ENCODE results near the gene ZCCHC13.
"Not testable (repeated sequence)": the region's sequence is repeated elsewhere in the genome, so short reads cannot be mapped to it uniquely, and the experiment has no call there.

Gene ZCCHC13

GRCh38 chrX:74324131-74324530 lies 20.2 kb downstream of the ZCCHC13 start:
- Histone ChIP-seq H3K9me3 (ENCODE audit: control insufficient read depth, insufficient read depth, low read length) (no peaks in the 10 kb centered on the region), H3K27me3 (ENCODE audit: control insufficient read depth, insufficient read depth, low read length) (peaks cover 4% of the 10 kb centered on the region), H3K36me3 (ENCODE audit: control insufficient read depth, insufficient read depth, low read length) (no peaks in the 10 kb centered on the region), H3K4me3 (ENCODE audit: low read depth, low read length) (no peak overlapping the region), H3K9ac (ENCODE audit: low read depth, low read length) (no peak overlapping the region), H3K4me1 (ENCODE audit: control insufficient read depth, insufficient read depth, low read length) (peaks cover 12% of the 10 kb centered on the region)

- H3K4me1 ChIP-seq (ENCODE audit: control insufficient read depth, insufficient read depth, low read length) = peaks cover 12% of the 10 kb centered on the region
- H3K27me3 ChIP-seq (ENCODE audit: control insufficient read depth, insufficient read depth, low read length) = peaks cover 4% of the 10 kb centered on the region
- no peaks in the 10 kb centered on the region for H3K36me3 ChIP-seq (ENCODE audit: control insufficient read depth, insufficient read depth, low read length)
- no peak overlapping the region for H3K4me3 ChIP-seq (ENCODE audit: low read depth, low read length)
- no peaks in the 10 kb centered on the region for H3K9me3 ChIP-seq (ENCODE audit: control insufficient read depth, insufficient read depth, low read length)
- H3K9ac ChIP-seq (ENCODE audit: low read depth, low read length) = no peak overlapping the region
Measured at GRCh38 chrX:74325130-74326059, 21.4 kb downstream of the ZCCHC13 start.

DNA sequence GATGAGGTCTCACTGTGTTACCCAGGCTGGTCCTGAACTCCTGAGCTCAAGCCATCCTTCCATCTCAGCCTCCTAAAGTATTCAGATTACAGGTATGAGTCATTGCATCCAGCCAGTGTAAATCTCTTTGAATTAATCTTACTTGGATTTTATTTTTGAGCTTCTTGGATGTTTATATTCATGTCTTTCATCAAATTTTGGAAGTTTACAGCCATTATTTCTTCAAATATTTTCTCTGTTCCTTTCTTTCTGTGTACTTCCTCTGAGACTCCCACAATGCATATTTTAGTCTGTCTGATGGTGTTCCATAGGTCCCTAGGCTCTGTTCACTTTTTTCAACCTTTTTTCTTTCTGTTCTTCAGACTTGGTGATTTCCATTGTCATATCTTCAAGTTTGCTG lies 34.9 kb downstream of the ZCCHC13 start:
- no peaks in the 10 kb centered on the region for H3K9me3 ChIP-seq (ENCODE audit: control insufficient read depth, insufficient read depth, low read length)
- no peaks in the 10 kb centered on the region for H3K4me1 ChIP-seq (ENCODE audit: control insufficient read depth, insufficient read depth, low read length)
- H3K36me3 ChIP-seq (ENCODE audit: control insufficient read depth, insufficient read depth, low read length) = no peaks in the 10 kb centered on the region
- H3K27me3 ChIP-seq (ENCODE audit: control insufficient read depth, insufficient read depth, low read length) = no peaks in the 10 kb centered on the region
- H3K9ac ChIP-seq (ENCODE audit: low read depth, low read length) = no peak overlapping the region
- H3K4me3 ChIP-seq (ENCODE audit: low read depth, low read length) = no peak overlapping the region

DNA sequence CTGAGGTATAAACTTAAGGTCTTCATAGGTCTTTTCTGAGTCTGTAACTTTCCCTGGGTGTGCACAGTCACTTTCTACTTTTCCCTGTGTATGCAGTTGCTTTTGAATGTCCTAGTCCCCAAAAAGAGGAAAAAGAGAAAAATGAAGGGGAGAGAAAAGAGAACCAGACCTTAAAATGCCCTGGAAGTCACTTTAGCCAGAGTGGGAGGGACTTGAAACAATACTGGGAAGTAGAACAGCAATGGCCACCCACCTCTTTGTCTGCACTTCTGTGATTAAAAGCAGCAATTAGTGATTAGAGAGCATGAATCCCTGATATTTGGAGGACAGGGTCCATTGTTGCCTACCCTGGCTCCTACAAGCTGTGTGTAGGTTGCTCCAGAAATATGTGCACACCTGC lies 36.1 kb downstream of the ZCCHC13 start:
- Histone ChIP-seq H3K27me3 (ENCODE audit: control insufficient read depth, insufficient read depth, low read length) (no peaks in the 10 kb centered on the region), H3K4me1 (ENCODE audit: control insufficient read depth, insufficient read depth, low read length) (no peaks in the 10 kb centered on the region), H3K9me3 (ENCODE audit: control insufficient read depth, insufficient read depth, low read length) (no peaks in the 10 kb centered on the region), H3K9ac (ENCODE audit: low read depth, low read length) (no peak overlapping the region), H3K4me3 (ENCODE audit: low read depth, low read length) (no peak overlapping the region), H3K36me3 (ENCODE audit: control insufficient read depth, insufficient read depth, low read length) (no peaks in the 10 kb centered on the region)

GRCh38 chrX:74342211-74342610 lies 38.2 kb downstream of the ZCCHC13 start:
- H3K27me3 ChIP-seq (ENCODE audit: control insufficient read depth, insufficient read depth, low read length); H3K9ac ChIP-seq (ENCODE audit: low read depth, low read length); H3K36me3 ChIP-seq (ENCODE audit: control insufficient read depth, insufficient read depth, low read length); H3K9me3 ChIP-seq (ENCODE audit: control insufficient read depth, insufficient read depth, low read length); H3K4me1 ChIP-seq (ENCODE audit: control insufficient read depth, insufficient read depth, low read length); H3K4me3 ChIP-seq (ENCODE audit: low read depth, low read length): not testable (repeated sequence)

- no peaks in the 10 kb centered on the region for H3K9me3 ChIP-seq (ENCODE audit: control insufficient read depth, insufficient read depth, low read length)
- no peaks in the 10 kb centered on the region for H3K4me1 ChIP-seq (ENCODE audit: control insufficient read depth, insufficient read depth, low read length)
- no peaks in the 10 kb centered on the region for H3K36me3 ChIP-seq (ENCODE audit: control insufficient read depth, insufficient read depth, low read length)
- no peak overlapping the region for H3K4me3 ChIP-seq (ENCODE audit: low read depth, low read length)
- no peak overlapping the region for H3K9ac ChIP-seq (ENCODE audit: low read depth, low read length)
- no peaks in the 10 kb centered on the region for H3K27me3 ChIP-seq (ENCODE audit: control insufficient read depth, insufficient read depth, low read length)
Measured at GRCh38 chrX:74343343-74344279, 39.6 kb downstream of the ZCCHC13 start.

DNA sequence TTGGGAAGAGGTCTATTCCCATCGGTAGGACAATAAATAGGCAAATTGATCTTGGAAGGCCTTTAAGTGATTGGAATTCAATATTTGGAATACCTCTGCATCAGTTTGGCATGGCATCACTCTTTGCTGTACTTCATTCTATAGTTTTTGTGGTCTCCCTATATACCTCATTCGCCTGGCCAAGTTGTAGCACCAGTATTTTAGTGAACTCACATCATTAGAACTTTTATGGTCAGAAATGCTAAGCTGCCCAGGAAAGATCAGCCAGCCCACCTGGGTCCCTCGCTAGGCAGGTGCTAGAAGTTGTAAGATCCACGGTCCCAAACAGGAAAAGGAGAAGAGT lies 40.3 kb downstream of the ZCCHC13 start:
- Histone ChIP-seq H3K4me3 (ENCODE audit: low read depth, low read length) (no peak overlapping the region), H3K27me3 (ENCODE audit: control insufficient read depth, insufficient read depth, low read length) (no peaks in the 10 kb centered on the region), H3K9ac (ENCODE audit: low read depth, low read length) (no peak overlapping the region), H3K36me3 (ENCODE audit: control insufficient read depth, insufficient read depth, low read length) (no peaks in the 10 kb centered on the region), H3K9me3 (ENCODE audit: control insufficient read depth, insufficient read depth, low read length) (no peaks in the 10 kb centered on the region), H3K4me1 (ENCODE audit: control insufficient read depth, insufficient read depth, low read length) (no peaks in the 10 kb centered on the region)

- no peak overlapping the region for H3K9ac ChIP-seq (ENCODE audit: low read depth, low read length)
- no peaks in the 10 kb centered on the region for H3K27me3 ChIP-seq (ENCODE audit: control insufficient read depth, insufficient read depth, low read length)
- H3K4me3 ChIP-seq (ENCODE audit: low read depth, low read length) = no peak overlapping the region
- no peaks in the 10 kb centered on the region for H3K4me1 ChIP-seq (ENCODE audit: control insufficient read depth, insufficient read depth, low read length)
- no peaks in the 10 kb centered on the region for H3K36me3 ChIP-seq (ENCODE audit: control insufficient read depth, insufficient read depth, low read length)
- no peaks in the 10 kb centered on the region for H3K9me3 ChIP-seq (ENCODE audit: control insufficient read depth, insufficient read depth, low read length)
Measured at GRCh38 chrX:74346088-74346487, 42.1 kb downstream of the ZCCHC13 start.

GRCh38 chrX:74349387-74349786 lies 45.4 kb downstream of the ZCCHC13 start:
- Histone ChIP-seq H3K9ac (ENCODE audit: low read depth, low read length) (no peak overlapping the region), H3K27me3 (ENCODE audit: control insufficient read depth, insufficient read depth, low read length) (no peaks in the 10 kb centered on the region), H3K36me3 (ENCODE audit: control insufficient read depth, insufficient read depth, low read length) (no peaks in the 10 kb centered on the region), H3K4me3 (ENCODE audit: low read depth, low read length) (no peak overlapping the region), H3K4me1 (ENCODE audit: control insufficient read depth, insufficient read depth, low read length) (no peaks in the 10 kb centered on the region), H3K9me3 (ENCODE audit: control insufficient read depth, insufficient read depth, low read length) (no peaks in the 10 kb centered on the region)

GRCh38 chrX:74351760-74352159 lies 47.8 kb downstream of the ZCCHC13 start:
- Histone ChIP-seq H3K4me1 (ENCODE audit: control insufficient read depth, insufficient read depth, low read length) (no peaks in the 10 kb centered on the region), H3K27me3 (ENCODE audit: control insufficient read depth, insufficient read depth, low read length) (no peaks in the 10 kb centered on the region), H3K9me3 (ENCODE audit: control insufficient read depth, insufficient read depth, low read length) (no peaks in the 10 kb centered on the region), H3K36me3 (ENCODE audit: control insufficient read depth, insufficient read depth, low read length) (no peaks in the 10 kb centered on the region), H3K4me3 (ENCODE audit: low read depth, low read length) (no peak overlapping the region), H3K9ac (ENCODE audit: low read depth, low read length) (no peak overlapping the region)

DNA sequence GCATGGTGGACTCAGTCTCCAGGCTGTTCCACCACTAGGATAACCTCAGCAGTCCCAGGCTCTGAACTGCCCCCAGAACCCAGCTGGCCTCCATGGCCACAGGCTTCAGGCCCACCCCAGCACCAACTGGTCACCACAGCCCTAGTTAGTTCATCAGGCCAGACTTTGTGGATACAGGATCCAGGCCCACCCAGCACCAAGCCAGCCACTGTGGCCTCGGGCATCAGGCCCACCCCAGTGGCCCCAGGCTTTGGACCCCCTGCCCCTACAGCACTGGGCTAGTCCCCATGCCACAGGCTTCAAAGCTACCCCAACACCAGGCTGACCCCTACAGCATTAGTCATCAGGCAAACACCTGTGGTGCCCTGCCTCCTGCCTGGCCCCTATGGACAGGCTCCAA lies 50.0 kb downstream of the ZCCHC13 start:
- H3K4me1 ChIP-seq (ENCODE audit: control insufficient read depth, insufficient read depth, low read length) = no peaks in the 10 kb centered on the region
- H3K36me3 ChIP-seq (ENCODE audit: control insufficient read depth, insufficient read depth, low read length) = no peaks in the 10 kb centered on the region
- no peak overlapping the region for H3K9ac ChIP-seq (ENCODE audit: low read depth, low read length)
- no peaks in the 10 kb centered on the region for H3K27me3 ChIP-seq (ENCODE audit: control insufficient read depth, insufficient read depth, low read length)
- H3K4me3 ChIP-seq (ENCODE audit: low read depth, low read length) = no peak overlapping the region
- no peaks in the 10 kb centered on the region for H3K9me3 ChIP-seq (ENCODE audit: control insufficient read depth, insufficient read depth, low read length)
